Hepatic stellate cell (primary cell): ENCODE measurements around the gene CERS6.
"Not testable (repeated sequence)": the region's sequence is repeated elsewhere in the genome, so short reads cannot be mapped to it uniquely, and the experiment has no call there.

ENCODE experiments used
- DNase-seq: peaks from one replicate; pipeline ENCODE4 v3.0.0; 2011; ENCODE audit warnings: low spot score

CERS6 gene

GRCh38 chr2:168501466-168502065 is 45.5 kb downstream of the CERS6 start:
- no peak for DNase-seq

DNA sequence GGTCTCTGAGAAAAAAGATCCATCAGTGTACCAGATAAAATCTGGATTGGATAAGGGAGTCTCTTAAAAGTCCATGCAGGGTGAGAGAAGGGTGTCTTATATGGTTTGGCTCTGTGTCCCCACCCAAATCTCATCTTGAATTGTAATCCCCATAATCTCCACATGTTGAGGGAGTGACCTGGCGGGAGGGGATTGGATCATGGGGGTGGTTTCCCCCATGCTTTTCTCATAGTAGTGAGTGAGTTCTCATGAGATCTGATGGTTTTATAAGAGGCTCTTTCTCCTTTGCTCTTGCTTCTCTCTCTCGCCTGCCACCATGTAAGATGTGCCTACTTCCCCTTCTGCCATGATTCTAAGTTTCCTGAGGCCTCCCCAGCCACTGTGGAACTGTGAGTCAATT is 46.8 kb downstream of the CERS6 start:
- not testable (repeated sequence) for DNase-seq

DNA sequence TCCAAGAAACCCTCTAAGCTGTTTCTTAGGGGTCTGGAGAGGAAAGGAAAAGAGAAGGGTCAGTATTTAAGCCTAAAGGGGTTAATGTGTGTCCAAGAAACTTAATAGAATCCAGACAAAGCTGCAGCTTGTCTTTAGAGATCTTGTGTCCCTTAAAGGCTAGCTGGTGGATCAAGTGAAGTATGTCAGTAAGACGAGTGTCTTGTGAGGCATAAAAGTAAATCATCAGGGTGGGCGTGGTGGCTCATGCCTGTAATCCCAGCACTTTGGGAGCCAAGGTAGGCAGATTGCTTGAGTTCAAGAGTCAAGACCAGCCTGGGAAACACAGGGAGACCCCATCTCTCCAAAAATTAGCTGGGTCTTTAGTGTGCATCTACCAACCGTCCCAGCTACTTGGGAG is 47.8 kb downstream of the CERS6 start:
- no peak for DNase-seq

GRCh38 chr2:168504323-168504722 is 48.3 kb downstream of the CERS6 start:
- no peak for DNase-seq

- DNase-seq: no peak
These were observed 54.2 kb downstream of the CERS6 start for GRCh38 chr2:168510125-168510756.

- no peak for DNase-seq
These were observed 58.6 kb downstream of the CERS6 start for GRCh38 chr2:168514692-168515091.

GRCh38 chr2:168515502-168515901 is 59.4 kb downstream of the CERS6 start:
- peak; percentile 29 for DNase-seq

GRCh38 chr2:168517816-168518215 is 61.7 kb downstream of the CERS6 start:
- DNase-seq: no peak

GRCh38 chr2:168518555-168519066 is 62.5 kb downstream of the CERS6 start:
- no peak for DNase-seq

GRCh38 chr2:168519534-168520308 is 63.6 kb downstream of the CERS6 start:
- no peak for DNase-seq

DNA sequence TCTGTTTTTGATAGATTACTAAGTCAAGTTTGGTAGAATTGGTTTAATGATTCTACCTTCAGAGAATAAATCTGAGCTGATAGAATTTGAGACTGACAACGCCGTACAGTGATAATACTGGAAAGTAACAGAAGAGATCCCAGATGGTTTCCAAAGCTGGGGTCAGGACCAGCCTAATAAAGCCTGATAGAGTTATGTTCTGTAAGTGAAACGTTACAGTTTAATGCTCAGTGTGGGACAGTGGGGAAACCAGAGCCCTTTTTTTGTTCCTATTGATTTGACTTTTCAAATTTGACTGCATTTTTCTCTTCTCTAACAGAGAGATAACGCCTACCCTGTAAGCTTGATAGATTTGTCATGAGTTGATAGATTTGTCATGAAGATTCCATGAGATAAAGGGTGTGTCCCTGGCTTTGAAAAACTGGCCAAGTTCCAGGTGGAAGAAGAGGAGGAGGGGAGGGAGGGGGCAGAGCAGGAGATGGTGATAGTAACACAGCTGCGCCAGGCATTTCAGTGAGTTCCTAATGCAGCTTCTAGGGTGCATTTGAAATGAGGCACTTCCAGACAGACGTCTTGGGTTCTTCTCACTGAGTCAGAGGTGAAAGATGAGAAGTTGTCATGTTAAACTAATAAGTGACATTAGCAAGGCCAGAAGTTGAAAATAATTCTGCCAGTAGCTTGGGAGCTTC is 65.1 kb downstream of the CERS6 start:
- no peak for DNase-seq

- DNase-seq: no peak
These were observed 66.4 kb downstream of the CERS6 start for GRCh38 chr2:168522446-168522845.

DNA sequence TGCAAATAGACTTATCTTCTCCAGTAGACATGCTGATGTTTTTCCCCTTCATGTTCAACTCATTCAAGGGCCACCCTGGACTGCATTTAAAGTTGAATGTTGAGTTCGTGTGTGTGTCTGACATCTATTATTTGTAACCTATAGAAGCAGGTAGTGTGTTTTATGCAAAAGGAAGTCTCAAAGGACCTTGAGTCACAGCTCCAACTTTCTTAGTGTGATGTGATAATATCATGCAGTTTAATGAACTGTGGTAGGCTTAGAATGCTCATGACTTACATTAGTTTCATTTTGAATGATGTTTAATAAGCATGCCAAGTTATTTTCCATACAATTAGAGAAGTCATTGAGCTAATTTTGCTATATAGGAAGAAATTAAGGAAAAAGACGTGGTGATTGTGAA is 67.9 kb downstream of the CERS6 start:
- DNase-seq: no peak

GRCh38 chr2:168525020-168525419 is 68.9 kb downstream of the CERS6 start:
- DNase-seq: no peak

- DNase-seq: no peak
These were observed 69.8 kb downstream of the CERS6 start for GRCh38 chr2:168525716-168526446.

GRCh38 chr2:168526641-168527040 is 70.6 kb downstream of the CERS6 start:
- DNase-seq: no peak

DNA sequence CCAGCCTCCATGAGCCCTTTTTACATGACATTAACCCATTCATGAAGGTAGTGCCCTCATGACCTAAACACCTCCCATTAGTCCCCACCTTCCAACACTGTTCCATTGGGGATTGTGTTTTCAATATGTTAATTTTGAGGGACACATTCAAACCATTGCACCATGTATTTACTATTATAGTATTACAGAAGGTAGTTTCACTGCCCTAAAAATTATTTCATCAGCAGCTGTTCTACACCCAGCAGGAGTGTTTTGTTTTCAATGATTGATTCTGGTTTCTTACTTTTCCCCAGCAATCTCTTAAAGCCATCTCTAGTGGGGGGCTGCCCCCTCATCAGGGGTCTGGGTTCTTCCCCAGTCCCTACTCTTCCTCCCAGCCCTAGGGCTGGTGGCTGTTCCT is 71.9 kb downstream of the CERS6 start:
- no peak for DNase-seq

DNA sequence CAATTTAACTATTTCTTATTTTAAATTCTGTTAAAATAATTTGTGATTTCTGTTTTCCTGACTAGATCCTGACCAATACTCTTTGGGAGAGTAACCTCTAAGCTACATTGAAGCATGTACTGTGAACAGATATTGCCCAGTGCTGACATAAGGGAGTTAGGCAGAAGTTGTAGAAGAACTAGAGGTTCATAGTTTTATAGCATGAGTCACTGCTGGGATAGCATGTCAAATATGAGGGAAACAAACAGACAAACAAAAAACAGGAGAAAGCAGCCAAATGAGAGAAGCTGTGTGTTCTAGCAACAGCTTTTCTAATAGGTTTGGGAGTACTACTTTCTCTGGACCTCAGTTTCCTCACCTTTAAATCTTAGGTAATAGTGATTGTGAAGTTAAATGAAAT is 72.4 kb downstream of the CERS6 start:
- DNase-seq: no peak

- no peak for DNase-seq
These were observed 73.2 kb downstream of the CERS6 start for GRCh38 chr2:168529054-168529833.

DNA sequence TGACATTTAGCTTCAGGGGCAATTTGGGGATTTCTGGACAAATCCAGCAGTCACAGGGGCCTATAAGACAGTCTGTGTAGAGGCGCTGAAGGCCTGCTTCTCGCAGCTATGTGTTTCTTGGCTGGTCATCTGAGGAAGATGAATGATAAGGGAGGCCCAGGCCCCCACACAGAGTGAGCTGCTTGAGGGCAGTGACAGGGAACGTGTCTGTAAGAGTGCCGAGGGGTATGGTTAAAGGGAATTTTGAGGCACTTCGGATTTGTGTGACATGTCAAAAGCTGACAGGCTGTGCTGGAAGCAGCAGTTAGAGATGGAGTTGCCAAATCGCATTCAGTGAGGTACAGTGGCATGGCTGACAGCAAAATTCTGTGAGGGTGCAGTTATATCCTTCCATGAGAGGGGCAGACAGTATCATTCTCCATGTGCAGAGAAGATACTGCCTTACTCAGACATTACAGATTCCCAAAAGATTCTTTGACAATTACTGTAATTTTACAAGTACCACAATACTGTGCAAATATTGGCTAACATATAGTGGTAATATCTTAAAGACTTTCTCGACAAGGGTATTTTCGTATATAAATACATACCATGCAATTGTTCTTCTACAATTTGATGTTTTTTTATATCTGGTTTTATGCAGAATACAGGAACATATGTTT is 74.0 kb downstream of the CERS6 start:
- no peak for DNase-seq
